Omental fat pad (tissue), 4 donors: ENCODE results near the gene BRD9. TPM values are rescaled to one million over a fixed set of nuclear protein-coding genes. Genes with fewer than 3 reads are reported as not detected.
"Not testable (repeated sequence)": the region's sequence is repeated elsewhere in the genome, so short reads cannot be mapped to it uniquely, and the experiment has no call there.

ENCODE experiments used
- ATAC-seq: fragments of 150-250 bp; one replicate; pipeline ENCODE4 v1.9.1; 2016; ENCODE audit warnings: mild to moderate bottlenecking, moderate library complexity; ENCODE audit not compliant: low FRiP score
- DNase-seq: peaks from one replicate; pipeline ENCODE4 v3.0.0-alpha.2; 2019; ENCODE audit warnings: low spot score
- total RNA-seq, 4 donors: library from RNA; depleted of rRNA; stranded (reverse); fragments of >200 nt; gene quantifications; one replicate each; pipeline ENCODE4 v1.1.0, GENCODE V29; 2016
- TF ChIP-seq, protein P1 (sequence below), 3 donors: fragments of 450-650 bp; IDR thresholded peaks; one replicate each; pipeline ENCODE4 v1.5.1; 2016 to 2017; ENCODE audit warnings: antibody characterized with exemption in 3 of 3, mild to moderate bottlenecking in 3 of 3, moderate library complexity in 2 of 3

The BRD9 gene
- 10 to 100 TPM; 24.0 to 53.2 (median 36.7) TPM for total RNA-seq

DNA sequence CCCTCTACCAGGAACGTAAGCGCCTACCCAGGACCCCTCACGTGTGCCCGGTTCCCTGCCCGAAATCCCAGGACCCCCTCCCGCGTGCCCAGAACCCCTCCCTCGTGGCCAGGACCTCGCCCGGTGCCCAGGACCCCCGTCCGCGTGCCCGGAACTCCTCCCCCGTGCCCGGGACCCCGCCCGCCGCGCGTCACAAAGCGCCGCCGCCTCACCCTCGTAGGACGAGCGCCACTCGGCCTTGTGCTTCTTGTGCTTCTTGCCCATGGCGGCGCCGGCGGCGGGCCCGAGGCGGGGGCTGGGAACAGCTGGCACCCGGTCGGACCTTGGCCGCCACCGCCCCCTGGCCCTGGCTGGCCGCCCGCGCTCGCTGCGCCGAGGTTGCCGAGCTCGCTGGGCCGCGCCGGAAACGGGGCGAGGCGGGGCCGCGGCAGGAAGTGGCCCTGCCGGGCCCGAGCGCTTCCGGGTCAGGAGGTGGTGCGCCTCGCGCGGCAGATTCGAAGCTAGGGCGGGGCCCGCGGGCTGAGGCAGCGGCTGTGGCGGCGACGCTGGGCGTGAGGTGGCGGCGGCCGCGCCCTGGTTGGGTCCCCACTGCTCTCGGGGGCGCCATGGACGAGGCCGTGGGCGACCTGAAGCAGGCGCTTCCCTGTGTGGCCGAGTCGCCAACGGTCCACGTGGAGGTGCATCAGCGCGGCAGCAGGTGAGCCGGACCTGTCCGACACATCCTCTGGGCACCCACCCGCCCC is at the start of gene BRD9, which contains the start of gene TRIP13:
Gene BRD9 (minus strand): TSS at position 408 of the 743 bp plus-strand sequence. CDS start 144 bp downstream, at position 264.
Gene TRIP13 (plus strand): TSS at position 491 of the 743 bp plus-strand sequence. CDS start 115 bp downstream, at position 606.
- DNase-seq (peak; percentile 36), ATAC-seq (peak; percentile 86)
- TF ChIP-seq, protein P1, sequence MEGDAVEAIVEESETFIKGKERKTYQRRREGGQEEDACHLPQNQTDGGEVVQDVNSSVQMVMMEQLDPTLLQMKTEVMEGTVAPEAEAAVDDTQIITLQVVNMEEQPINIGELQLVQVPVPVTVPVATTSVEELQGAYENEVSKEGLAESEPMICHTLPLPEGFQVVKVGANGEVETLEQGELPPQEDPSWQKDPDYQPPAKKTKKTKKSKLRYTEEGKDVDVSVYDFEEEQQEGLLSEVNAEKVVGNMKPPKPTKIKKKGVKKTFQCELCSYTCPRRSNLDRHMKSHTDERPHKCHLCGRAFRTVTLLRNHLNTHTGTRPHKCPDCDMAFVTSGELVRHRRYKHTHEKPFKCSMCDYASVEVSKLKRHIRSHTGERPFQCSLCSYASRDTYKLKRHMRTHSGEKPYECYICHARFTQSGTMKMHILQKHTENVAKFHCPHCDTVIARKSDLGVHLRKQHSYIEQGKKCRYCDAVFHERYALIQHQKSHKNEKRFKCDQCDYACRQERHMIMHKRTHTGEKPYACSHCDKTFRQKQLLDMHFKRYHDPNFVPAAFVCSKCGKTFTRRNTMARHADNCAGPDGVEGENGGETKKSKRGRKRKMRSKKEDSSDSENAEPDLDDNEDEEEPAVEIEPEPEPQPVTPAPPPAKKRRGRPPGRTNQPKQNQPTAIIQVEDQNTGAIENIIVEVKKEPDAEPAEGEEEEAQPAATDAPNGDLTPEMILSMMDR (IDR thresholded peaks at IDR 0.05), result no peak

DNA sequence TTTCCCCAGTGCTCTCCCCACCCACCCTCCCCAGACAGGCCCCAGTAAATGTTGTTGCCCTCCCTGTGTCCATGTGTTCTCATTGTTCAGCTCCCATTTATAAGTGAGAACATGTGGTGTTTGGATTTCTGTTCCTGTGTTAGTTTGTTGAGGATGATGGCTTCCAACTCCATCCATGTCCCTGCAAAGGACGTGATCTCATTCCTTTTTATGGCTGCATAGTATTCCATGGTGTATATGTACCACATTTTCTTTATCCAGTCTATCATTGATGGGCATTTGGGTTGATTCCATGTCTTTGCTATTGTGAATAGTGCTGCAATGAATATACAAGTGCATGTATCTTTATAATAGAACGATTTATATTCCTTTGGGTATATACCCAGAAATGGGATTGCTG is 48.1 kb upstream of the BRD9 start:
- not testable (repeated sequence) for DNase-seq, ATAC-seq

DNA sequence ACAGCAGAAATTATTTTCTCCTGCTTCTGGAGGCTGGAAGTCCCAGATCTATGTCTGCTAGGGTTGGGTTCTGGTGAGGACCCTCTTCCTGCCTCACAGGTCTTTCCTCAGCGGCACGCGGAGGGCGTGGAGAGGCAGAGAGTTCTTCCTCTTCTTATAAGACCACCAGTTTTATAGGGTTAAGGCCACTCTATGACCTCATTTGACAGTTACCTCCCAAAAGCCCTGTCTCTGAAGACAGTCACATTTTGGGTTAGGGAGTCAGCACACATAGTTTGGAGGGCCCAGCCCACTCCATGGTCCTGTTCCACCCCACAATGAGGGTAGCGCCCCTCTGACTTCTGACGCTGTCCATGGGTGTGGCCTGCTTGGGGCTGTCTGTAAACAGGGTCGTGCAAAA is 46.8 kb upstream of the BRD9 start:
- DNase-seq, result no peak
- TF ChIP-seq, protein P1 (IDR thresholded peaks at IDR 0.05), result no peak
- no peak for ATAC-seq

DNA sequence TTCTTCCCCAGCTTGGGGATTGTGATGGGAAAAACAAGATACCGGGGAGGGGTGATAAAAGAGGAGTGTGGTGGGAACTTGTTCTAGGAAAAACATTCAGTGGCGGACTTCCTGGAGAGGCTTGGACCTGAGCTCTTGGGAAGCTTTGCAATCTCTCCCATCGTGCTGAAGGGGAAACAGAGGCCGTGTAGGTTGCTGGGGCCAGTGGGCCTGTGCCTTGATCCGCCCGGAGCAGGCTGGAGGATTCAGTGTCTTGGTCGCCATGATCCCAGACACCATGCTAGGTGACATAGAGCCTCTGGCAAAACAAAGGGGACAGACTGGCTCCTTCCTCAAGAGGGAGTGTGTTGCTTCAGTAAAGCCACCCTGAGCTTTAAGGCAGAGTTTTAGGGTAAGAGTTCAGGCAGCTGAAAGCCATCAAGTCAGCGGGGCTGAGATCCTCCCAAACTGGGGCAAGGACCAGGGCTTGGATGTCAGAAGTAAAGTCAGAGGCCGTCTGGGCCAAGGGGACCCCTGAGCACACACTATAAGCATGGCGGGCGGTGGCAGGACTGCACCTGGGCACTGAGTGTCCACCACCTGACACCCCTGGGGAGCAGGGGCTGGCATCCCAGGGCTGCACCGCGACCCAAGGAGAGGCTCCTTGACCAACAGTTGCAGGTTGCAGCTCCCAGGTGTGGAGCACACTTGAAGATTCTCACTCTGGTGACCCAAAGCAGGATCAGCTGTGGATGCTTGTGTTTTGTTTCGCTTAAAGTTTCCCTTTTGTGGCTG is 44.7 kb upstream of the BRD9 start:
- TF ChIP-seq, protein P1 (IDR thresholded peaks at IDR 0.05), result no peak
- DNase-seq (peak; percentile 17), ATAC-seq (no peak)

DNA sequence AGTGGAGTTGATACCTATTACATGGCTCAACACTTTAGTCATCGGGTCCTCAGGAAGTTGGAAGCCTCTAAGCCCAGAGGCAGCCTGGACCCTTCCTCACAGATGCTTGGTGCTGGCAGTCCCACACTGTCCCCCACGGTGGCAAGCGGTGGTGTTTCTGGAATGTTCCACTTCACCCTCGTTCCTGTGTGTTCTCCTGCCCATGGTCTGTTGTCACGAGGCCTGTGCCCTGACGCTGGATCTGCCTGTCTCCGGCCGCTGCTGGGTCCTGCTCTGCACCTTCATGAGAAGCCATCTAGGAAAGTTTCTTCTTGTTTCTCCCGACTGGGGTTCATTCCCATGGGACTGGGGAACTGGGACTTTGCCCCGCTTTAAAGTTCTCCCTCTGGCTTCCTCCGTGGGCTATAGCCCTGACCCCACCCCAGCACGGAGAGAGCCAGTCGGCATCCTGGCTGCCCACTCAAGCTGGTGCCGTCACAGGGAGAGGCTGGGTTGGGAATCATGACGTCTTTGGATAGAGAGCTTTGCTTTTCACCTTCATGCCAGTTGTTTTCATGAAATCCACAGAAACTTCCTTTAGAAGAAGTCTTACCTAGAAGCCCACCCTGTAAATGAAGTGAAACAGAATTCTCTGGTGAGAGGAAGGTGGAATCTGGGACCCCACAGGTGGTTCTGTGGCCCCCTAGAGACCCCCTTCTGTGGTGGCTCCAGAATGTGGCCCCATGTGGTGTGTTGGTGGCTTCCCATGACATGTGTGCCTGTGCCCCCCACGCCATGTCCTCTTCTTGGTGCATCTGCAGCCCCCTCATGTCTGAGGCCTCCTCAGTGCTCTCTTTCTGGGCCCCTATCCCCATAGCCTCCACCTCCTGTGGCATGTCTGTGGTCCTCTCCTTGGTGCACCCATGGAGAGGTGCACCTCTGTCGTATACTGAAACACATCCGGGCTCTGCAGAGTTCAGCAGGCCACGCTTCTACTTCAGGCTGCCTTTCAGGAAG is 43.8 kb upstream of the BRD9 start:
- TF ChIP-seq, protein P1 (IDR thresholded peaks at IDR 0.05), result no peak
- DNase-seq, result peak; percentile 4
- ATAC-seq, result no peak

DNA sequence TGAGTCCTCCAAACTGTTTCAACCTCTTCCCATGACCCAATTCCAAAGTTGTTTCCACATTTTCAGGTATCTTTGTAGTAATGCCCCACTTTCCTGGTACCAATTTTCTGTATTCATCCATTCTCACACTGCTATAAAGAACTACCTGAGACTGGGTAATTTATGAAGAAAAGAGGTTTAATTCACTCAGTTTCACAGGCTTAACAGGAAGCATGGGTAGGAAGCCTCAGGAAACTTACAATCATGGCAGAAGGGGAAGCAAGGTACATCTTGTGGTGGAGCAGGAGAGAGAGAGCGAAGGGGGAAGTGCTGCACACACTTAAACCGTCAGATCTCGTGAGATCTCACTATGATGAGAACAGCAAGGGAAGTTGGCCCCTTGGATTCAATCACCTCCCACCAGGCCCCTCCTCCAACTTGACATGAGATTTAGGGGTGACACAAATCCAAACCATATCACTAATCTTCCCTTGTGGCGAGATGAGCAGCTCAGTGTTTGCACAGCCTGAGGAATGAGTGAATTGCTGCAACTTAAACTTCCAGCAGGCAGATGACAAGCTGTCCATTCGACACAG is 43.0 kb upstream of the BRD9 start:
- TF ChIP-seq, protein P1 (IDR thresholded peaks at IDR 0.05), result no peak
- ATAC-seq, result no peak
- no peak for DNase-seq

DNA sequence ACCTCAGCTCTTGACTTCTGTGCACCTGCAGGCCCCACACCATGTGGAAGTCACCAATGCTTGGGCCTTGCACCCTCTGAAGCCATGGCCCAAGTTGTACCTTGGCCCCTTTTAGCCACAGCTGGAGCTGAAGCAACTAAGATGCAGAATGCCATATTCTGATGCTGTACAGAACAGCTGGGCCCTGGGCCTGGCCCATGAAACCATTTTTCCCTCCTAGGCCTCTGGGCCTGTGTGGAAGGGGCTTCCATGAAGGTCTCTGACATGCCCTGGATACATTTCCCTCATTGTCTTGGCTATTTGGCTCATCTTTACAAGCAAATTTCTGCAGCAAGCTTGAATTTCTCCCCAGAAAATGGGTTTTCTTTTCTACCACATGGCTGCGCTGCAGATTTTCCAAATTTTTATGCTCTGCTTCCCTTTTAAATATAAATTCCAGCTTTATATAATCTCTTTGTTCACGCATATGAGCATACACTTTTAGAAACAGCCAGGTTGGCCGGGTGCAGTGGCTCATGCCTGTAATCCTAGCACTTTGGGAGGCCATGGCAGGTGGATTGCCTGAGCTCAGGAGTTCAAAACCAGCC is 41.9 kb upstream of the BRD9 start:
- not testable (repeated sequence) for DNase-seq, ATAC-seq

DNA sequence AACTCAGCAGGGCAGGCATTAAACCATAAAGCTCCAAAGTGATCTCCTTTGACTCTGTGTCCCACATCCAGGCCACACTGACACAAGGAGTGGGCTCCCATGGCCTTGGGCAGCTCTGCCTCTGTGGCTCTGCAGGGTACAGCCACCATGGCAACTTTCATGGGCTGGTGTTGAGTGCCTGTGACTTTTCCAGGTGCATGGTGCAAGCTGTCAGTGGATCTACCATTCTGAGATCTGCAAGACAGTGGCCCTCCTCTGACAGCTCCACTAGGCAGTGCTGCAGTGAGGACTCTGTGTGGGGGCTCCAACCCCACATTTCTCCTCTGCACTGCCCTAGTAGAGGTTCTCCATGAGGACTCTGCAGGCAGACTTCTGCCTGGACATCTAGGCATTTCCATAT is 41.4 kb upstream of the BRD9 start:
- not testable (repeated sequence) for DNase-seq, ATAC-seq
